ENCODE measurements around the gene KCNQ1.

KCNQ1 gene

GRCh38 chr11:2461253-2461955 lies 16.6 kb downstream of the KCNQ1 start:
- DNase-seq (ENCODE audit: low read depth in 2 of 2): no peak

- DNase-seq (ENCODE audit: low read depth in 2 of 2): no peak
These were observed 17.2 kb downstream of the KCNQ1 start for GRCh38 chr11:2461956-2462542.

DNA sequence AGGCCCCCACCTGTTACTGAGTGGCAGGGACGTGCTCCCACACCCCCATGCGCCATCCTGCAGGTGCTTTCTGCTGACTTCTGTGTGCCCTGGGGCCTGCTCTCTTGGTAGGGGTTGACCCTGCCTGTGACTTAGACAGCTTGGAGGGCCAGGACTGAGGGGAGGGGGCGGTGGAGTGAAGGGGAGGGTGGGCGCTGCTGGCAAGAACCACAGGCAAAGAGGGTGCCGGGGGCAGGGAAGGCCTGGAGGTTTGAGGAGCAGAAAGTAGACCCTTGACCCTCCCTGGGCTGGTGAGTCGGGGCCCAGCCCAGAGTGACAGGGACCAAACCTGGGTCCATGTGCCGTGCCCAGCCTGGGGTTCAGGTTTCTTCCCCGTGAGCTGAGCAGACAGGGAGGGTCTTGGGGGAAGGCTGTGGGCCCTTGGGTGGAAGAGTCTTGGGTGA lies 17.8 kb downstream of the KCNQ1 start:
- DNase-seq (ENCODE audit: low read depth in 2 of 2): no peak

- no peak for DNase-seq (ENCODE audit: low read depth in 2 of 2)
These were observed 18.4 kb downstream of the KCNQ1 start for GRCh38 chr11:2462986-2463765.

DNA sequence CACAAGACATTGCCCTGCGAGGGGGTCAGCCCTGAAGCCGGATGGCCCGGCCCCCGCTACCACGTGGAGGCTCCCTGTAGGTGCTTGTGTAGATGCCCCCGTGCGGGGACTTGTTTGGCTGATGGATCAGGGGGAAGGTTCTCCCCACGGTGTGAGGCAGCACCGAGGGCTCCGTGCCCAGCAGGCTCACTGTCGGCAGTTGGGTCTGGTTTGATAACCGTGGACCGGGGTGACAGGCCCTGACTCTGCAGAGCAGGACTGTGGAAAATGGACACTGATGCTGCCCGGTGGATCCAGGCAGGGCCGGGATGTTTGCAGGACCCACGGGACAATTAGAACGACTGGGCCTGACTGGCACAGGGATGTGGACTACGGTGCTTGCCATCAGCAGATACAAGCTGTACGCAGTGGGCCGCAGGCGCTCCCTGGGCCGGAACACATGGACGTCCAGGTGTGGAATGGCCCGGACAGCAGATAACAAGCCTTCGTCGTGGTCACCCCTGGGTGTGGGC lies 19.0 kb downstream of the KCNQ1 start:
- DNase-seq (ENCODE audit: low read depth in 2 of 2): no peak

DNA sequence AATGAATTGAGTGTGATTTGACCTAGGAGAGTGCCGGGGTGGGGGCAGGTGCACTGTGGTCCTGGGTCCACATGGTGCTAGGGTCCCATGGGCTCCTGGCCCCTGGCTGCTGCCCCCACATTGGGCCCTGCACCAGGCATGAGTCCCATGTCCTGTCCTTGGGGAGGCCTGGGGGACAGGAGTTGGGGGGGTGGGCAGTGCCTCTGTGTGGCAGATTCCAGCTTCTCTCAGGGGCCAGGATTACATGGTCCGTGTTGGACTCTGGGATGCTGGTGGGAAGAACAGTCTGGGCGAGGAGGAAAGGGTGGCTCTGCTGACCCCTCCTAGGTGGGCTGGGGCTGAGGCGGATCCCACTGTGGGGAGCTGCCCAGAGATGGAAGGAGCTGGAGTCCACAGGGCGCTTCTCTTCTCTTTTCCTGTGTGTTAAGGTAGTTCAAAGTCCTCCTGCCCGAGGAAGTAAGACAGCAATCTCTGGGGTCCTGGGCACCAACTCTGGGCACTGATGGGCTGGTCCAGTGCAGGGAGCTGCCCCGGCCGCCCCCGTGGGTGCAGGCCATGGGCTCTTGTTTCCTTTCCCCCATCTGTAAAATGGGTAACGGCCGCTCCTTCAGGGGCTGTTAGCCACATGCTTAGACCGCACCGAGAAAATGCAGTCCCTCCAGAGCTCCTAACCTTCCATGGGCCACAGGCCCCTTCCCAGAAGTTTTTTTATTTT lies 19.8 kb downstream of the KCNQ1 start:
- DNase-seq (ENCODE audit: low read depth in 2 of 2): no peak

GRCh38 chr11:2465202-2466068 lies 20.6 kb downstream of the KCNQ1 start:
- no peak for DNase-seq (ENCODE audit: low read depth in 2 of 2)

DNA sequence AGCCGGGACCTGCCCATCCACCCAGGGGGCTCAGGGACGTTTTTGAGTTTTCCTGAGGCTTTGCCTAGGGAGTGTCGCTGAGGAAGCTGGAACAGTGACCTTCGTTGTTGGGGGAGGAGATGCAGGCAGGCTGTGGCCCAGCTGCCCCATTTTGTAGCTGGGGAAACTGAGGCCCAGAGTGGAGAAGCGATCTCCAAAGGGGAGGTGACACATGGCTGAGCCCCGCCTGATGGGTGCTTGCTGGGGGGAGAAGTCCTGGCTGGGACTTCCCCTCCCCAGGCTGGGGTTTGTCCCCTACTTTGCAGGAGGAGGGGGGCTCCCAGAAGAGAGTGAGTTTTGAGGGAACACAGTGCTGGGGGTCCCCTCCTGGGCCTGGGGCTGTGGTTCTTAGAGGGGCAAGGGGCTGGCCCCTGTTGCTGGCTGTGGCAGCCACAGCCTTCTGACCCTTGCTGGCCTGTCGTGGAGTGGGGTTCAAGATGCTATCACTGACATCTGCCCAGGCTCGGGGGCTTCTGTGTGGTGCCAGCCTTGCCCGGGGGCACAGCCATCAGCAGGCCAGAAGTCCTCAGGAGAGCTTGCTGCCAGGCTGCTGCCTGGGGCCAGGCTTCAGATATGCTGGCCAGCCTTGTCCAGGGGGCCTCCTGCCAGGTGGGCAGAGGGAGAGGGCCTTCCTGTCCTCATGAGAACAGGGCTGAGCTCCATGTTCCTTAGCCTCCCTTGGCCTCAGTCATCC lies 21.4 kb downstream of the KCNQ1 start:
- no peak for DNase-seq (ENCODE audit: low read depth in 2 of 2)

GRCh38 chr11:2466869-2467694 lies 22.3 kb downstream of the KCNQ1 start:
- DNase-seq (ENCODE audit: low read depth in 2 of 2): no peak

GRCh38 chr11:2467695-2468055 lies 22.9 kb downstream of the KCNQ1 start:
- DNase-seq (ENCODE audit: low read depth in 2 of 2): no peak

DNA sequence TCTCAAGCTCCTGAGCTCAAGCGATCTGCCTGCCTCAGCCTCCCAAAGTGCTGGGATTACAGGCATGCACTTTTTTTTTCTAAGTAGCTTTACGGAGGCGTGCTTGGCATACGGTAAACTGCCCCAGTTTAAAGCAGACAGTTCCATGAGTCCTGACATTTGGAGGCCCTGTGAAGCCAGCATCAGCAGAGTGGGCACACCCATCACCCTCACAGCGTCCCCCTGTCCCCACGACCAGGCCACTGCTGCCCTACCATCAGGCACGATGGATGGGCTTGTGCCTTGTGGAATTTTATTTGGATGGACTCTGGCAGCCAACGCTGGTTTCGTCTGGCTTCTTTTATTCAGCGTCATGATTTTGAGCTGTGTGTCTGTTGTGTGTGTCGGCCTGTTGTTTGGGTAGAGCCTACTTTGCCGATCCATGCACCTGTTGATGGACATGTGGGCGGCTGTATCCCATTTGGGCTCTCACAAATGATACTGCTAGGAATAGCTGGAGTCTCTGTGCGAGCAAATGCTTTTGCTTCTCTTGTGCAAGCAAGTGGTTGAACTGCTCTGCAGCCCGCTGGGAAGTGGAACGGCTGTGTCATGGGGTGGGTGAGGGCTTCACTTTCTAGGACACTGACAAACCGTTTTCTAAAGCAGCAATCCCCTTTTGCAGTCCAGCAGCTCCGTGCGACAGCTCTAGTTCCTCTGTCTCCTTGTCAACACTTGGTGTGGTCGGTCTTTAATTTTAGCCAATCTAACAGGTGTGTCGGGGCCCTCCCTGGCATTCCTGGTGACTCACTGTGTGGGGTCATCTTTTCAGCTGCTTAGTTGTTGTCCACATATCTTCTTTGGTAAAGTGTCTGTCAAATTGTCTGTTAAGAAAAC lies 23.8 kb downstream of the KCNQ1 start:
- DNase-seq (ENCODE audit: low read depth in 2 of 2): no peak

- no peak for DNase-seq (ENCODE audit: low read depth in 2 of 2)
These were observed 25.7 kb downstream of the KCNQ1 start for GRCh38 chr11:2470495-2470894.

DNA sequence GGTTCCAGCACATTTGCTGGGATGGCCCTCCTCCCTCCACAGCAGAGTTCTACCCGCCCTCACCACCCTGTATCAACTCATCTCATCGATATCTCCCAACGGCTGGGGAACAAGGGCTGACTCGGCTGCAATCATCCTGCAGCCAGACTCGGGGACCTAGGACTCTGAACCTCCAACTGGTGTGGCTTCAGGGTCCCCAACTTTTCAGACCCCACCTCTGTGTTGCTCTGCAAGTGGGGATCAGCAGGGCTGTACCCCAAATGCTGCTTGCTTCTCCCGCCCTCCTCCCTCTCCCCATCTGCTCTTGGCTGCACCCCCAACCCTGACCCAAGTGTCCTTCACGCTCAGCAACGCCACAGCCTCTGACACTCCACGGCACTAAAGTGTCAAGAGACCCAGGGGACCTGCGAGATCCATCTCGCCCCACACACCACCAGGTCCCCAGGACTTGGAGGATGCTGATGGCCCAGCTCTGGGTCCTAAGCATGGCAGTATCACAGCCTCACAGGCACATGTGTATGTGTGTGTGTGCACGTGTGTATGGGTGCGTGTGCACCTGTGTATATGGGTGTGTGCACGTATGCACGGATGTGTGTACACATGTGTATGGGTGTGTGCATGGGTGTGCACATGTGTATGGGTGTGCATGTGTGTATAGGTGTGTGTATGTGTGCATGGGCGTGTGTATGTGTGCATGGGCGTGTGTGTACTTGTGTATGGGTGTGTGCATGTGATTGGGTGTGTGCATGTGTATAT lies 26.4 kb downstream of the KCNQ1 start:
- no peak for DNase-seq (ENCODE audit: low read depth in 2 of 2)

DNA sequence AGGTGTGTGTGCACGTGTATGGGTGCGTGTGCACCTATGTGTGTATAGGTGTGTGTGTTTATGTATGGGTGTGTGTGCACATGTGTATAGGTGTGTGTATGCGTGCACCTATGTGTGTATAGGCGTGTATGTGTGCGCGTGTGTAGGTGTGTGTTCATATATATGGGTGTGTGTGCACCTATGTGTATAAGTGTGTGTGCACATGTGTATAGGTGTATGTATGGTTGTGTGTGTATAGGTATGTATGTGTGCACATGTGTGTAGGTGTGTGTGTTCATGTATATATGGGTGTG lies 26.9 kb downstream of the KCNQ1 start:
- DNase-seq (ENCODE audit: low read depth in 2 of 2): no peak

DNA sequence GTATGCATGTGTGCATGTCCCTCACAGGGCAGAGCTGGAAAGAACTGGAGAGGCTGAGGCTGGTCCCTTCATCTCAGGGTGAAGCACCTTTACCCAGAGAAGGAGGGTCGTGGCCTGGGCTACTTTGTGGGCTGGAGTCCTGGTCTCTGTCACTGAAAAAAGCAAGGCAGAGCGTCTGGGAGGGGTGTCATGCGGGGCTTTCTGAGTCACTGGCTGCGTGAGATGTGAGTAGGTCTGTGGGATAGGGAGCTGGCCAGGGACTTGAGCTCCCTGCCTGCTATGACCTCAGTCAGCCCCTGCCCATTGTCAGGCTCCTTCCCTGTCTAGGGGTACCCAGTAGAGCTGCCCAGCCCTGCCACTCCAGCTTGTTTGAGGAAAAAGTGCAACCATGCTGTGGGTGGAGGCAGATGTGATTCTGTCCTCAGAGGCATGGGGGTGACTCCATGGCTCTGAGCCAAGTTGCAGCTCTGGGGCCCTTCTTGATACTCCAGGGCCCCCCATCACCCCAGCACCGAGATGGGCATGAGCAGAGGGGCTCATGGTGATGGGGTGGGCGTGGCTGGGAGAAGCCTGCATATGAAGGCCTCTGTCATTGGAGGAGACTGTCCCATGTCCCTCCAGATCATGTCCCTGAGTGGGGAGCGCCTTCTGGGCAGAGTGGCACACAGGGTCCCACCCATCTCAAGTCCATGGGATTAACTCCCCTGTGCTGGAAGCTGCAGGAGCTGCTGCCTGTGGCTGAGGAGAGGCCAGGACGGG lies 27.8 kb downstream of the KCNQ1 start:
- no peak for DNase-seq (ENCODE audit: low read depth in 2 of 2)

GRCh38 chr11:2473361-2474058 lies 28.7 kb downstream of the KCNQ1 start:
- no peak for DNase-seq (ENCODE audit: low read depth in 2 of 2)

Measured in stimulated activated CD8-positive, alpha-beta memory T cell treated with anti-CD3 and anti-CD28 coated beads, Interleukin-15, amount 100 ng/mL, for 4 hours (primary cell).